Fibroblast of lung (primary cell): ENCODE data around the gene STYXL2. TPM values are rescaled to one million over a fixed set of nuclear protein-coding genes. Genes with fewer than 3 reads are reported as not detected.

Experiments
- DNase-seq, 2 donors: peaks; one replicate each; pipeline versions ENCODE4 v3.0.0 to v3.0.0-alpha.2; 2010; ENCODE audit warnings: low read depth in 2 of 2
- H2AFZ ChIP-seq: 2 replicates; pipeline ENCODE4 v1.5.1; 2012; ENCODE audit warnings: low read length, control low read depth, inconsistent platforms
- H3K27ac ChIP-seq: 2 replicates; pipeline ENCODE4 v1.5.1; 2011; ENCODE audit warnings: low read length, control low read depth; ENCODE audit not compliant: insufficient read depth
- H3K27me3 ChIP-seq: 2 replicates; pipeline ENCODE4 v1.5.1; 2011; ENCODE audit warnings: mild to moderate bottlenecking, low read length; ENCODE audit not compliant: control insufficient read depth, insufficient read depth
- H3K36me3 ChIP-seq: 2 replicates; pipeline ENCODE4 v1.5.1; 2011; ENCODE audit warnings: low read length; ENCODE audit not compliant: control insufficient read depth, insufficient read depth
- H3K4me1 ChIP-seq: 2 replicates; pipeline ENCODE4 v1.5.1; 2011; ENCODE audit warnings: low read length; ENCODE audit not compliant: control insufficient read depth, insufficient read depth; ENCODE audit errors: extremely low read depth
- H3K4me2 ChIP-seq: 2 replicates; pipeline ENCODE4 v1.5.1; 2011; ENCODE audit warnings: low read length, control low read depth; ENCODE audit not compliant: insufficient read depth; ENCODE audit errors: extremely low read depth
- H3K4me3 ChIP-seq, 4 experiments: fragments of 200-600 bp in 1 of 4; sonication (generic) in 1 of 4; replicated peaks in 1 of 4; 2 replicates each; pipeline ENCODE4 v1.5.1; 2011 to 2016; ENCODE audit warnings: low read length in 4 of 4, low read depth in 3 of 4, mild to moderate bottlenecking in 3 of 4, control low read depth in 2 of 4, inconsistent platforms in 1 of 4, mixed read lengths in 1 of 4; ENCODE audit not compliant: insufficient read depth in 1 of 4; ENCODE audit errors: control extremely low read depth in 1 of 4
- H3K79me2 ChIP-seq: 2 replicates; pipeline ENCODE4 v1.5.1; 2012; ENCODE audit warnings: mild to moderate bottlenecking, low read length, inconsistent platforms; ENCODE audit not compliant: control insufficient read depth, insufficient read depth
- H3K9ac ChIP-seq: 2 replicates; pipeline ENCODE4 v1.5.1; 2011; ENCODE audit warnings: mild to moderate bottlenecking, low read length, control low read depth; ENCODE audit not compliant: insufficient read depth
- H3K9me3 ChIP-seq: 2 replicates; pipeline ENCODE4 v1.5.1; 2012; ENCODE audit warnings: low read depth, low read length; ENCODE audit not compliant: control insufficient read depth, insufficient read depth
- H4K20me1 ChIP-seq: 2 replicates; pipeline ENCODE4 v1.5.1; 2011; ENCODE audit warnings: low read length; ENCODE audit not compliant: control insufficient read depth, insufficient read depth; ENCODE audit errors: extremely low read depth
- EZH2 ChIP-seq: IDR thresholded peaks from 2 replicates; pipeline ENCODE4 v1.5.1; 2012; ENCODE audit warnings: low read length, control low read depth, mild to moderate bottlenecking; ENCODE audit errors: missing control alignments
- polyA plus RNA-seq, 2 donors: library from polyadenylated mRNA; depleted of rRNA in 1 of 2; stranded (reverse) in 1 of 2; unstranded in 1 of 2; fragments of >200 nt; gene quantifications; 2 replicates each; pipeline ENCODE4 v1.2.1, GENCODE V29; 2011 to 2012; ENCODE audit warnings: missing spikeins in 1 of 2
- total RNA-seq: library from RNA; depleted of rRNA; stranded (reverse); fragments of >200 nt; gene quantifications from 2 replicates; pipeline ENCODE4 v1.2.1, GENCODE V29; 2014
- TF ChIP-seq, protein P1 (sequence below), 2 donors: IDR thresholded peaks in 1 of 2; conservative IDR thresholded peaks in 1 of 2; 1 replicate in 1 of 2; 2 replicates in 1 of 2; pipeline ENCODE4 v1.5.1; 2011 to 2012; ENCODE audit warnings: low read length in 2 of 2, control low read depth in 1 of 2, inconsistent platforms in 1 of 2, low read depth in 1 of 2, mild to moderate bottlenecking in 1 of 2

The STYXL2 gene
- total and polyA plus RNA-seq, 2 donors (not counting 1 experiment from before 2014, with no cell fraction given) = not detected

DNA sequence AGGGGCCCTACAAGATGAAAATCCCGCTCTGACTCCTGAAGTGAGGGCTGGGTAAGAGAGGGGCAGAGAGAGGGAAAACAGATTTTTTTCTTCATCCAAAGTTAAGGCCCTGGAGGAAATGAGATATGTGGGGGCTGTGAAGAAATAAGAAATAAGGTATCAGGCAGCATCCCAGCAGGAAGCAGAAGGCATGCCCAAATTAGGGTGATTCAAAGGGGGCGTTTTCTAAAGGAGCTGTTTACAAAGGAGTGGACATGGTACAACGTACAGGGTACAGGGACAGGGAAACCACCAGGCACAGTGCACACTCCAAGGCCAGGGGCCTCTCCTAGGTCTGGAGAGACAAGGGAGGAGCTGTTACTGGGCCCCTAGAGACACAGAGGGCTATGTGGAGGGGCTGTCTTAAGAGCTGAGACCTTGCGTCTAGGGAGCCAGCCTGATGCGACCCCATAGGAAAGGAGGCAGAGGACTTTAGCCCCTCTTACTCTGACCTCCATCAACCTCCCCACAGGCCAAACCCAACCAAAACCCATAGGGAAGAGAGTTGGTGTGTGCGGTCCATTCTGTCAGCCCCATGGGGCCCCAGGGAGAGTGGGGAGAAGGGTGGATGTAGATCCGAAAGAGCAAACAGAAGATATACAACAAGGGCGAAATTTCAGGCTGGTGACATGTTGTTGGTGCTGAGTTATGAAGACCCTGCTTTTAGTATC is 38.6 kb downstream of the STYXL2 start:
- Histone ChIP-seq H3K9me3 (no peaks in the 10 kb centered on the region), H2AFZ (no peak overlapping the region), H3K36me3 (no peaks in the 10 kb centered on the region), H3K9ac (no peak overlapping the region), H3K4me3 (no peak overlapping the region), H3K27me3 (no peaks in the 10 kb centered on the region), H3K27ac (no peak overlapping the region), H3K79me2 (no peaks in the 10 kb centered on the region), H3K4me2 (no peak overlapping the region), H4K20me1 (no peaks in the 10 kb centered on the region), H3K4me1 (no peaks in the 10 kb centered on the region)
- DNase-seq = no peak
- no peak for TF ChIP-seq EZH2
- TF ChIP-seq, protein P1, sequence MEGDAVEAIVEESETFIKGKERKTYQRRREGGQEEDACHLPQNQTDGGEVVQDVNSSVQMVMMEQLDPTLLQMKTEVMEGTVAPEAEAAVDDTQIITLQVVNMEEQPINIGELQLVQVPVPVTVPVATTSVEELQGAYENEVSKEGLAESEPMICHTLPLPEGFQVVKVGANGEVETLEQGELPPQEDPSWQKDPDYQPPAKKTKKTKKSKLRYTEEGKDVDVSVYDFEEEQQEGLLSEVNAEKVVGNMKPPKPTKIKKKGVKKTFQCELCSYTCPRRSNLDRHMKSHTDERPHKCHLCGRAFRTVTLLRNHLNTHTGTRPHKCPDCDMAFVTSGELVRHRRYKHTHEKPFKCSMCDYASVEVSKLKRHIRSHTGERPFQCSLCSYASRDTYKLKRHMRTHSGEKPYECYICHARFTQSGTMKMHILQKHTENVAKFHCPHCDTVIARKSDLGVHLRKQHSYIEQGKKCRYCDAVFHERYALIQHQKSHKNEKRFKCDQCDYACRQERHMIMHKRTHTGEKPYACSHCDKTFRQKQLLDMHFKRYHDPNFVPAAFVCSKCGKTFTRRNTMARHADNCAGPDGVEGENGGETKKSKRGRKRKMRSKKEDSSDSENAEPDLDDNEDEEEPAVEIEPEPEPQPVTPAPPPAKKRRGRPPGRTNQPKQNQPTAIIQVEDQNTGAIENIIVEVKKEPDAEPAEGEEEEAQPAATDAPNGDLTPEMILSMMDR (conservative IDR thresholded peaks at IDR 0.05 in 1 of 2, IDR thresholded peaks at IDR 0.05 in 1 of 2; ENCODE audit: low read depth in 1 of 2, low read length in 2 of 2) = no peak

DNA sequence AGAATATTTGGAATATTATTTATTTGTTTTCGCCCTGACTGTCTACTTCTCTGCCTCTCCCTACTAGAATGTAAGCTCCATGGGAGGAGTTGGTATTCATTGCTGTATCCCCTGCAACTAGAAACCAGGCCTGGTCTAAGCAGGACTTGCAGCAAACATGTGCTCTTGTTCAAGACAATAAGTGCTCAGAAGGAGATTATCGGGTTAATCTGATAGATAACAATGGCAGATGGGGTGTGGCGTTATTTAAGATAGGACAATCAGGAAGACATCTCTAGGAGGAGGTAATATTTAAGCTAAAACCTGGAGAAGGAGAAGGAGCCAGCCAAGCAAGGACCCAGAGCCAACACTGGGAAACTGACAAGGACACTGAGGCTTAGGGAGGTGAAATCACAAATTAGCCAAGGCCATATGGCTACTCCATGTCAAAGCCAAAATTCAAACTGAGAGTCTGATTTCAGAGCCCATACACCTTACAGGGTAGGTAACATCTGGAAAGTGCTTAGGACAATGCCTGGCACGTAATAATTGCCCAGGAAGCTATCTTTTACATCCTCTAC is 41.5 kb downstream of the STYXL2 start:
- Histone ChIP-seq H3K4me1 (no peaks in the 10 kb centered on the region), H3K9me3 (no peaks in the 10 kb centered on the region), H2AFZ (no peak overlapping the region), H3K9ac (no peak overlapping the region), H3K4me2 (no peak overlapping the region), H3K27ac (no peak overlapping the region), H4K20me1 (no peaks in the 10 kb centered on the region), H3K36me3 (no peaks in the 10 kb centered on the region), H3K79me2 (no peaks in the 10 kb centered on the region), H3K27me3 (no peaks in the 10 kb centered on the region), H3K4me3 (no peak overlapping the region)
- DNase-seq = no peak
- TF ChIP-seq EZH2 = no peak
- TF ChIP-seq, protein P1 (conservative IDR thresholded peaks at IDR 0.05 in 1 of 2, IDR thresholded peaks at IDR 0.05 in 1 of 2; ENCODE audit: low read depth in 1 of 2, low read length in 2 of 2) = no peak

DNA sequence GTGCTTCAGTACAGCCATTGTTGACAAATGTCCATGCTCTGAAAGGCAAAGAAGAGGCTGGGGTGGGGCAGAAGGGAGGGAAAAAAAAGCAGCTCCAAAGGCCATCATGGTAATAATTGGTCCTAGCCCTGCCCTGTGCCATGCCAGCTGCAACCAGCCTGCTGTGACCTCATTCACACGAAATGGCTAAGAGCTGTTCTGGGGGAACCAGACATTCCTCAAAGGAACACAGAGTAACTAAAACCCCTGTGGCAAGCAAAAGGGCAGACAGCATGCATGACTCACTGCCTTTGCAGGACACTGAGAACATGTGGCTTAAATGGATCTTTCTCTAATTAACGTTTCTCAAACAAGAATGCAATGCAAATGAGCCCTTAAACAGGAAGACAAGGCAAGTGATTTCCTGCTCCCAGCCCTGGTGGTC is 42.3 kb downstream of the STYXL2 start:
- Histone ChIP-seq H3K27me3 (no peaks in the 10 kb centered on the region), H2AFZ (no peak overlapping the region), H3K4me1 (no peaks in the 10 kb centered on the region), H3K4me3 (no peak overlapping the region), H4K20me1 (no peaks in the 10 kb centered on the region), H3K79me2 (no peaks in the 10 kb centered on the region), H3K9me3 (no peaks in the 10 kb centered on the region), H3K4me2 (no peak overlapping the region), H3K9ac (no peak overlapping the region), H3K36me3 (no peaks in the 10 kb centered on the region), H3K27ac (no peak overlapping the region)
- DNase-seq = peak; percentile 76 to 83
- no peak for TF ChIP-seq EZH2
- TF ChIP-seq, protein P1 (conservative IDR thresholded peaks at IDR 0.05 in 1 of 2, IDR thresholded peaks at IDR 0.05 in 1 of 2; ENCODE audit: low read depth in 1 of 2, low read length in 2 of 2) = no peak
